HEK293 (cell line): Measurements from ENCODE around the gene FHAD1.

Experiments used
- CTCF ChIA-PET: fragments of 350-600 bp; formaldehyde crosslinking; extraction: SDS; loops from one replicate; lab custom pipeline; 2021; ENCODE audit warnings: antibody characterized with exemption; lab: Yijun Ruan, JAX
- POLR2A ChIA-PET: fragments of 300-600 bp; formaldehyde crosslinking; extraction: SDS; loops from one replicate; lab custom pipeline; 2020; ENCODE audit warnings: antibody characterized with exemption, inconsistent platforms; lab: Yijun Ruan, JAX
- H3K27ac ChIP-seq: fragments of 200-500 bp; sonication (Bioruptor generic); 2 replicates; pipeline ENCODE4 v1.5.1; 2014; ENCODE audit warnings: low read depth, low read length, control low read depth, inconsistent platforms; ENCODE audit errors: extremely low read depth
- H3K36me3 ChIP-seq, 2 experiments: fragments of 200-500 bp in 1 of 2; sonication (Bioruptor generic) in 1 of 2; 1 replicate in 1 of 2; 2 replicates in 1 of 2; pipeline ENCODE4 v1.5.1; 2014 to 2017; ENCODE audit warnings: inconsistent platforms in 2 of 2, low read length in 2 of 2; ENCODE audit not compliant: control insufficient read depth in 2 of 2, insufficient read depth in 1 of 2
- H3K4me1 ChIP-seq: fragments of 200-500 bp; sonication (Bioruptor generic); 2 replicates; pipeline ENCODE4 v1.5.1; 2014; ENCODE audit warnings: mild to moderate bottlenecking, low read length, inconsistent platforms; ENCODE audit not compliant: control insufficient read depth, insufficient read depth
- H3K4me3 ChIP-seq: 2 replicates; pipeline ENCODE4 v1.5.1; 2011; ENCODE audit warnings: low read depth, mild to moderate bottlenecking, control low read depth, low read length, moderate library complexity
- H3K9me3 ChIP-seq: fragments of 200-500 bp; sonication (Bioruptor generic); 2 replicates; pipeline ENCODE4 v1.5.1; 2014; ENCODE audit warnings: low read depth, low read length, inconsistent platforms; ENCODE audit not compliant: control insufficient read depth, insufficient read depth
- BCL11A ChIP-seq: fragments of 450-650 bp; formaldehyde crosslinking; IDR thresholded peaks from 2 replicates; pipeline ENCODE4 v1.5.1; 2016; ENCODE audit warnings: low read depth, missing biosample characterization, missing genetic modification characterization
- TSHZ1 ChIP-seq: fragments of 450-650 bp; formaldehyde crosslinking; IDR thresholded peaks from 2 replicates; pipeline ENCODE4 v1.5.1; 2016; ENCODE audit warnings: missing biosample characterization, missing genetic modification characterization, borderline replicate concordance
- YY1 ChIP-seq: fragments of 450-650 bp; formaldehyde crosslinking; IDR thresholded peaks from 2 replicates; pipeline ENCODE4 v1.5.1; 2018; ENCODE audit warnings: missing biosample characterization, missing genetic modification characterization
- ZFHX2 ChIP-seq: fragments of 450-650 bp; formaldehyde crosslinking; conservative IDR thresholded peaks from 2 replicates; pipeline ENCODE4 v1.5.1; 2016; ENCODE audit warnings: missing biosample characterization, missing genetic modification characterization
- ZNF121 ChIP-seq: fragments of 450-650 bp; formaldehyde crosslinking; IDR thresholded peaks from 2 replicates; pipeline ENCODE4 v1.5.1; 2016; ENCODE audit warnings: missing biosample characterization, missing genetic modification characterization
- ZNF184 ChIP-seq: fragments of 450-650 bp; IDR thresholded peaks from 2 replicates; pipeline ENCODE4 v1.5.1; 2018; ENCODE audit warnings: missing biosample characterization, mild to moderate bottlenecking, missing genetic modification characterization
- ZNF2 ChIP-seq: fragments of 450-650 bp; formaldehyde crosslinking; IDR thresholded peaks from 2 replicates; pipeline ENCODE4 v1.5.1; 2016; ENCODE audit warnings: missing biosample characterization, missing genetic modification characterization
- ZNF394 ChIP-seq: fragments of 450-650 bp; formaldehyde crosslinking; IDR thresholded peaks from 2 replicates; pipeline ENCODE4 v1.5.1; 2016; ENCODE audit warnings: missing biosample characterization, missing genetic modification characterization, mild to moderate bottlenecking, moderate library complexity, borderline replicate concordance
- ZNF398 ChIP-seq: fragments of 450-650 bp; formaldehyde crosslinking; IDR thresholded peaks from 2 replicates; pipeline ENCODE4 v1.5.1; 2017; ENCODE audit warnings: missing biosample characterization, missing genetic modification characterization
- ZNF501 ChIP-seq: fragments of 450-650 bp; formaldehyde crosslinking; IDR thresholded peaks from 2 replicates; pipeline ENCODE4 v1.5.1; 2016; ENCODE audit warnings: missing biosample characterization, missing genetic modification characterization
- ZNF513 ChIP-seq: fragments of 450-650 bp; IDR thresholded peaks from 2 replicates; pipeline ENCODE4 v1.5.1; 2018; ENCODE audit warnings: missing biosample characterization, missing genetic modification characterization
- ZNF530 ChIP-seq: fragments of 450-650 bp; formaldehyde crosslinking; IDR thresholded peaks from 2 replicates; pipeline ENCODE4 v1.5.1; 2016; ENCODE audit warnings: low read depth, missing biosample characterization, missing genetic modification characterization
- ZNF600 ChIP-seq: fragments of 450-650 bp; formaldehyde crosslinking; IDR thresholded peaks from 2 replicates; pipeline ENCODE4 v1.5.1; 2016; ENCODE audit warnings: missing biosample characterization, missing genetic modification characterization
- ZNF76 ChIP-seq: fragments of 450-650 bp; formaldehyde crosslinking; IDR thresholded peaks from 2 replicates; pipeline ENCODE4; 2016; ENCODE audit warnings: low read depth, missing biosample characterization, missing genetic modification characterization, borderline replicate concordance
- ZNF843 ChIP-seq: fragments of 450-650 bp; formaldehyde crosslinking; IDR thresholded peaks from 2 replicates; pipeline ENCODE4 v1.5.1; 2016; ENCODE audit warnings: missing biosample characterization, missing genetic modification characterization
- TF ChIP-seq, protein P1 (sequence below): fragments of 450-650 bp; formaldehyde crosslinking; IDR thresholded peaks from 2 replicates; pipeline ENCODE4 v1.5.1; 2016; ENCODE audit warnings: missing biosample characterization, missing genetic modification characterization
- TF ChIP-seq, protein P2 (sequence below): fragments of 450-650 bp; formaldehyde crosslinking; IDR thresholded peaks from 2 replicates; pipeline ENCODE4 v1.5.1; 2016; ENCODE audit warnings: missing biosample characterization, missing genetic modification characterization, borderline replicate concordance
- TF ChIP-seq, protein P3 (sequence below): fragments of 450-650 bp; IDR thresholded peaks from 2 replicates; pipeline ENCODE4 v1.5.1; 2018; ENCODE audit warnings: missing biosample characterization, mild to moderate bottlenecking, missing genetic modification characterization
- TF ChIP-seq, protein P4 (sequence below): fragments of 450-650 bp; formaldehyde crosslinking; IDR thresholded peaks from 2 replicates; pipeline ENCODE4 v1.5.1; 2016; ENCODE audit warnings: missing biosample characterization, missing genetic modification characterization

Gene FHAD1

GRCh38 chr1:15259622-15260007, 12.6 kb downstream of the FHAD1 start:
- POLR2A ChIA-PET, result no interaction called here
- H3K4me3 ChIP-seq, result no peak overlapping the region
- no peaks in the 10 kb centered on the region for H3K36me3 ChIP-seq
- H3K4me1 ChIP-seq, result no peaks in the 10 kb centered on the region
- TF ChIP-seq, protein P1, sequence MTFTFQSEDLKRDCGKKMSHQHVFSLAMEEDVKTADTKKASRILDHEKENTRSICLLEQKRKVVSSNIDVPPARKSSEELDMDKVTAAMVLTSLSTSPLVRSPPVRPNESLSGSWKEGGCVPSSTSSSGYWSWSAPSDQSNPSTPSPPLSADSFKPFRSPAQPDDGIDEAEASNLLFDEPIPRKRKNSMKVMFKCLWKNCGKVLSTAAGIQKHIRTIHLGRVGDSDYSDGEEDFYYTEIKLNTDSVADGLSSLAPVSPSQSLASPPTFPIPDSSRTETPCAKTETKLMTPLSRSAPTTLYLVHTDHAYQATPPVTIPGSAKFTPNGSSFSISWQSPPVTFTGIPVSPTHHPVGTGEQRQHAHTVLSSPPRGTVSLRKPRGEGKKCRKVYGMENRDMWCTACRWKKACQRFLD (tag by site-specific recombination), result no peak
- TF ChIP-seq ZFHX2 (tag by site-specific recombination) (0 out of 2 replicates have a peak, but pooled peaks have one; percentile 16), ZNF394 (tag by site-specific recombination) (no peak)
- TF ChIP-seq, all 188 proteins: peak for 1
- Histone ChIP-seq H3K27ac (no peak overlapping the region), H3K9me3 (no peaks in the 10 kb centered on the region)
- CTCF ChIA-PET, result no interaction called here

GRCh38 chr1:15260418-15261154, 13.6 kb downstream of the FHAD1 start:
- POLR2A ChIA-PET, result interaction anchor here (0.6 kb wide), 1 partner anchor 9 kb away, joined by 3 read pairs; no protein-coding TSS in a partner anchor
- TF ChIP-seq ZNF121 (no peak), TSHZ1 (0 out of 2 replicates have a peak, but pooled peaks have one; percentile 49), ZNF2 (tag by site-specific recombination) (no peak), ZNF398 (tag by site-specific recombination) (peak; percentile 67), YY1 (tag by site-specific recombination) (no peak), ZNF501 (tag by site-specific recombination) (no peak), ZNF843 (no peak), ZNF513 (tag by site-specific recombination) (no peak), ZNF184 (peak; percentile 51; the same call in 1 of the 2 replicates), ZNF76 (tag by site-specific recombination) (no peak), ZNF600 (peak; percentile 31; the same call in 1 of the 2 replicates), ZNF530 (tag by site-specific recombination) (no peak), BCL11A (tag by site-specific recombination) (peak; percentile 62; the same call in 1 of the 2 replicates)
- TF ChIP-seq, protein P2, sequence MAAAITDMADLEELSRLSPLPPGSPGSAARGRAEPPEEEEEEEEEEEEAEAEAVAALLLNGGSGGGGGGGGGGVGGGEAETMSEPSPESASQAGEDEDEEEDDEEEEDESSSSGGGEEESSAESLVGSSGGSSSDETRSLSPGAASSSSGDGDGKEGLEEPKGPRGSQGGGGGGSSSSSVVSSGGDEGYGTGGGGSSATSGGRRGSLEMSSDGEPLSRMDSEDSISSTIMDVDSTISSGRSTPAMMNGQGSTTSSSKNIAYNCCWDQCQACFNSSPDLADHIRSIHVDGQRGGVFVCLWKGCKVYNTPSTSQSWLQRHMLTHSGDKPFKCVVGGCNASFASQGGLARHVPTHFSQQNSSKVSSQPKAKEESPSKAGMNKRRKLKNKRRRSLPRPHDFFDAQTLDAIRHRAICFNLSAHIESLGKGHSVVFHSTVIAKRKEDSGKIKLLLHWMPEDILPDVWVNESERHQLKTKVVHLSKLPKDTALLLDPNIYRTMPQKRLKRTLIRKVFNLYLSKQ, result no peak
- TF ChIP-seq, protein P3, sequence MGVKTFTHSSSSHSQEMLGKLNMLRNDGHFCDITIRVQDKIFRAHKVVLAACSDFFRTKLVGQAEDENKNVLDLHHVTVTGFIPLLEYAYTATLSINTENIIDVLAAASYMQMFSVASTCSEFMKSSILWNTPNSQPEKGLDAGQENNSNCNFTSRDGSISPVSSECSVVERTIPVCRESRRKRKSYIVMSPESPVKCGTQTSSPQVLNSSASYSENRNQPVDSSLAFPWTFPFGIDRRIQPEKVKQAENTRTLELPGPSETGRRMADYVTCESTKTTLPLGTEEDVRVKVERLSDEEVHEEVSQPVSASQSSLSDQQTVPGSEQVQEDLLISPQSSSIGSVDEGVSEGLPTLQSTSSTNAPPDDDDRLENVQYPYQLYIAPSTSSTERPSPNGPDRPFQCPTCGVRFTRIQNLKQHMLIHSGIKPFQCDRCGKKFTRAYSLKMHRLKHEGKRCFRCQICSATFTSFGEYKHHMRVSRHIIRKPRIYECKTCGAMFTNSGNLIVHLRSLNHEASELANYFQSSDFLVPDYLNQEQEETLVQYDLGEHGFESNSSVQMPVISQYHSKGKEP (tag by site-specific recombination), result no peak
- TF ChIP-seq, protein P4, sequence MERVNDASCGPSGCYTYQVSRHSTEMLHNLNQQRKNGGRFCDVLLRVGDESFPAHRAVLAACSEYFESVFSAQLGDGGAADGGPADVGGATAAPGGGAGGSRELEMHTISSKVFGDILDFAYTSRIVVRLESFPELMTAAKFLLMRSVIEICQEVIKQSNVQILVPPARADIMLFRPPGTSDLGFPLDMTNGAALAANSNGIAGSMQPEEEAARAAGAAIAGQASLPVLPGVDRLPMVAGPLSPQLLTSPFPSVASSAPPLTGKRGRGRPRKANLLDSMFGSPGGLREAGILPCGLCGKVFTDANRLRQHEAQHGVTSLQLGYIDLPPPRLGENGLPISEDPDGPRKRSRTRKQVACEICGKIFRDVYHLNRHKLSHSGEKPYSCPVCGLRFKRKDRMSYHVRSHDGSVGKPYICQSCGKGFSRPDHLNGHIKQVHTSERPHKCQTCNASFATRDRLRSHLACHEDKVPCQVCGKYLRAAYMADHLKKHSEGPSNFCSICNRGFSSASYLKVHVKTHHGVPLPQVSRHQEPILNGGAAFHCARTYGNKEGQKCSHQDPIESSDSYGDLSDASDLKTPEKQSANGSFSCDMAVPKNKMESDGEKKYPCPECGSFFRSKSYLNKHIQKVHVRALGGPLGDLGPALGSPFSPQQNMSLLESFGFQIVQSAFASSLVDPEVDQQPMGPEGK (tag by site-specific recombination), result peak; percentile 50

More at GRCh38 chr1:15260418-15261154, 13.6 kb downstream of the FHAD1 start:
- Histone ChIP-seq H3K4me1 (no peaks in the 10 kb centered on the region), H3K4me3 (no peak overlapping the region), H3K27ac (no peak overlapping the region), H3K9me3 (no peaks in the 10 kb centered on the region; the same call in 1 of the 2 replicates), H3K36me3 (no peaks in the 10 kb centered on the region)
- CTCF ChIA-PET, result interaction anchor here (0.6 to 2.4 kb wide), 4 partner anchors 11 to 63 kb away, joined by 3 to 14 read pairs (median 4); no protein-coding TSS in a partner anchor
